ENCODE results near the gene CTIF. TPM values are rescaled to one million over a fixed set of nuclear protein-coding genes. Genes with fewer than 3 reads are reported as not detected.

Gene CTIF
- total RNA-seq, 1 donor from 2014 or later, result 15.0 TPM

DNA sequence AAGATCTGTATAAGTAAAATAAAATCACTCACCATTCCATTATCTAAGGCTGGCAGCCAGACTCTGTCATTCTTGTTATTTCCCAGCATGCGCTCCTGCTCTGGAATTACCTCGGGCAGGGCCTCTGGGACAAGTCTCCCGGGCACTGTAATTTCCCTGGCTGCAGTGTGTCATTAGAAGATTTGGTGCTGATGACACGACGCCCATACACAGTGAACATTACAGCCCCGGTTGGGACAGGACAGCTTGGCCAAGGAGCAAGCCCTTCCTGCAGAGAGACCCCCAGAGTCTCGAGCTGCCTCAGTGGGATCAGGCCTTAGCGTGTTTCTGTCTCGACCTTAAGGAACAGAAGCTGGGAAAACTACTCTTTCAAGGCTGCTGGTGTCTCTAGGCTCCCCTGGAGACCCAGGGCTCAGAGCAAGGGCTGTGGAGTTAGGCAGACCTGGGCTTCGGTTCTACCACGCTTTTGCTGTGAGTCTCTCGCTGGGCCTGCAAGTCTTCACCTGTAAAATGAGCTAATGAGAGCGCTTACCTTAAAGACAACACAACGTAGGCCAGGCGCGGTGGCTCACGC lies 372.2 kb downstream of the CTIF start:
- H3K36me3 ChIP-seq (ENCODE audit: control insufficient read depth, insufficient read depth, low read length), result no peaks in the 10 kb centered on the region
- DNase-seq (ENCODE audit: low read depth), result no peak
- no peak for TF ChIP-seq CTCF (IDR thresholded peaks at IDR 0.05; ENCODE audit: insufficient read depth, low read length, severe bottlenecking)
- no peak overlapping the region for H3K4me3 ChIP-seq (ENCODE audit: low read depth, low read length)
- FAIRE-seq, result no peak
- H3K27me3 ChIP-seq (ENCODE audit: control insufficient read depth, insufficient read depth, low read length), result no peaks in the 10 kb centered on the region

Other genes starting within 250 kb of the CTIF start
- under 0.01 and 1.2 TPM in 2 replicates for gene ZBTB7C, start 129.6 kb upstream of the CTIF start, total RNA-seq